Activated T-helper 2 cell treated with anti-CD3 and anti-CD28 coated beads, Interferon-gamma antibody, Interleukin-2, Interleukin-4, amounts not matched to agents 10 μg/mL and 5 μg/mL and 100 μg/mL, durations not matched to agents 14 hours and 24 hours and 36 hours (primary cell): ENCODE results near the gene TSKU. TPM values are rescaled to one million over a fixed set of nuclear protein-coding genes. Genes with fewer than 3 reads are reported as not detected.

Experiments used
- DNase-seq: peaks from one replicate; pipeline ENCODE4 v3.0.0; 2021; ENCODE audit warnings: low spot score
- H3K27ac Mint-ChIP-seq: one replicate; pipeline ENCODE4 v1.8.0; 2021; ENCODE audit warnings: mixed read lengths
- H3K27me3 Mint-ChIP-seq: one replicate; pipeline ENCODE4 v1.8.0; 2021; ENCODE audit warnings: low read depth, mixed read lengths
- H3K36me3 Mint-ChIP-seq: one replicate; pipeline ENCODE4 v1.8.0; 2021; ENCODE audit warnings: low read depth, mixed read lengths
- H3K4me1 Mint-ChIP-seq: one replicate; pipeline ENCODE4 v1.8.0; 2021; ENCODE audit warnings: low read depth, mixed read lengths
- H3K4me3 Mint-ChIP-seq: one replicate; pipeline ENCODE4 v1.8.0; 2021; ENCODE audit warnings: low read depth, mild to moderate bottlenecking, moderate library complexity, mixed read lengths
- H3K9me3 Mint-ChIP-seq: one replicate; pipeline ENCODE4 v1.8.0; 2021; ENCODE audit warnings: mixed read lengths
- intact Hi-C: fragments of 100-400 bp; cut with micrococcal nuclease; formaldehyde crosslinking; loops from one replicate; pipeline ENCODE4 v1.15.1; 2023
- total RNA-seq: library from RNA; stranded (reverse); gene quantifications from 2 replicates; pipeline ENCODE4 v1.2.3, GENCODE V29; 2022

TSKU gene
- total RNA-seq, 1 donor from 2014 or later: 13.7 TPM

- Mint-ChIP-seq H3K4me1 (no peaks in the 10 kb centered on the region), H3K4me3 (no peak overlapping the region), H3K27ac (no peak overlapping the region), H3K27me3 (peaks cover 26% of the 10 kb centered on the region), H3K9me3 (no peaks in the 10 kb centered on the region), H3K36me3 (no peaks in the 10 kb centered on the region)
- intact Hi-C loops: no loop called here
- no peak for DNase-seq
Measured at GRCh38 chr11:76836613-76837291, 53.6 kb downstream of the TSKU start.

- H3K9me3 Mint-ChIP-seq: no peaks in the 10 kb centered on the region
- H3K4me3 Mint-ChIP-seq: no peak overlapping the region
- no peak overlapping the region for H3K27ac Mint-ChIP-seq
- H3K36me3 Mint-ChIP-seq: no peaks in the 10 kb centered on the region
- no peaks in the 10 kb centered on the region for H3K4me1 Mint-ChIP-seq
- DNase-seq: no peak
- intact Hi-C loops: no loop called here
- H3K27me3 Mint-ChIP-seq: peaks cover 28% of the 10 kb centered on the region
Measured at GRCh38 chr11:76837696-76838677, 54.8 kb downstream of the TSKU start.

- Mint-ChIP-seq H3K4me1 (no peaks in the 10 kb centered on the region), H3K36me3 (no peaks in the 10 kb centered on the region), H3K27me3 (peaks cover 32% of the 10 kb centered on the region), H3K27ac (no peak overlapping the region), H3K9me3 (no peaks in the 10 kb centered on the region), H3K4me3 (no peak overlapping the region)
- intact Hi-C loops: no loop called here
- no peak for DNase-seq
Measured at GRCh38 chr11:76838678-76839068, 55.5 kb downstream of the TSKU start.

- DNase-seq: no peak
- Mint-ChIP-seq H3K27ac (no peak overlapping the region), H3K9me3 (no peaks in the 10 kb centered on the region), H3K4me1 (no peaks in the 10 kb centered on the region), H3K36me3 (no peaks in the 10 kb centered on the region), H3K4me3 (no peak overlapping the region), H3K27me3 (peaks cover 35% of the 10 kb centered on the region)
- intact Hi-C loops: no loop called here
Measured at GRCh38 chr11:76839311-76839710, 56.2 kb downstream of the TSKU start.

- Mint-ChIP-seq H3K4me3 (no peak overlapping the region), H3K4me1 (no peaks in the 10 kb centered on the region), H3K36me3 (no peaks in the 10 kb centered on the region), H3K27ac (no peak overlapping the region), H3K9me3 (no peaks in the 10 kb centered on the region), H3K27me3 (peaks cover 43% of the 10 kb centered on the region)
- intact Hi-C loops: no loop called here
- no peak for DNase-seq
Measured at GRCh38 chr11:76841923-76842452, 58.8 kb downstream of the TSKU start.

- intact Hi-C loops: no loop called here
- DNase-seq: no peak
- Mint-ChIP-seq H3K9me3 (no peaks in the 10 kb centered on the region), H3K36me3 (no peaks in the 10 kb centered on the region), H3K27ac (no peak overlapping the region), H3K4me1 (no peaks in the 10 kb centered on the region), H3K4me3 (no peak overlapping the region), H3K27me3 (peaks cover 46% of the 10 kb centered on the region)
Measured at GRCh38 chr11:76843907-76844306, 60.8 kb downstream of the TSKU start.

- intact Hi-C loops: no loop called here
- Mint-ChIP-seq H3K9me3 (no peaks in the 10 kb centered on the region), H3K27me3 (peaks cover 48% of the 10 kb centered on the region), H3K4me3 (no peak overlapping the region), H3K4me1 (no peaks in the 10 kb centered on the region), H3K36me3 (no peaks in the 10 kb centered on the region), H3K27ac (no peak overlapping the region)
- DNase-seq: no peak
Measured at GRCh38 chr11:76844511-76844910, 61.4 kb downstream of the TSKU start.

- H3K27me3 Mint-ChIP-seq: peaks cover 45% of the 10 kb centered on the region
- no peak overlapping the region for H3K27ac Mint-ChIP-seq
Measured at GRCh38 chr11:76845069-76845468, 61.9 kb downstream of the TSKU start.

GRCh38 chr11:76846441-76846840 is 63.3 kb downstream of the TSKU start:
- Mint-ChIP-seq H3K9me3 (no peaks in the 10 kb centered on the region), H3K27me3 (peaks cover 38% of the 10 kb centered on the region), H3K4me1 (no peaks in the 10 kb centered on the region), H3K36me3 (no peaks in the 10 kb centered on the region), H3K4me3 (no peak overlapping the region), H3K27ac (no peak overlapping the region)
- intact Hi-C loops: no loop called here
- DNase-seq: no peak

More at GRCh38 chr11:76845069-76845468, 61.9 kb downstream of the TSKU start:
- Mint-ChIP-seq H3K4me3 (no peak overlapping the region), H3K4me1 (no peaks in the 10 kb centered on the region), H3K36me3 (no peaks in the 10 kb centered on the region), H3K9me3 (no peaks in the 10 kb centered on the region)
- no peak for DNase-seq
- intact Hi-C loops: no loop called here

Other genes starting within 250 kb of the TSKU start
- gene LRRC32, start 112.6 kb upstream of the TSKU start, total RNA-seq: 26.5 and 26.7 TPM in 2 replicates
- gene ACER3, start 77.6 kb downstream of the TSKU start, total RNA-seq: 15.4 and 15.6 TPM in 2 replicates